WTC11 (cell line): ENCODE data around the gene AP1G1. TPM values are rescaled to one million over a fixed set of nuclear protein-coding genes. Genes with fewer than 3 reads are reported as not detected.

Source experiments
- ATAC-seq: fragments of 200-7000 bp; cut with Tn5 transposase; 2 replicates; pipeline ENCODE4 v1.10.0; 2021; ENCODE audit warnings: mild to moderate bottlenecking, moderate library complexity
- CTCF ChIA-PET: fragments of 300-600 bp; sonication (Branson Sonifier 250); formaldehyde crosslinking; loops from one replicate; lab custom pipeline; 2021; ENCODE audit warnings: antibody characterized with exemption; lab: Charles Lee
- POLR2A ChIA-PET: fragments of 350-600 bp; sonication (Branson Sonifier 250); formaldehyde crosslinking; loops from one replicate; lab custom pipeline; 2021; ENCODE audit warnings: antibody characterized with exemption; lab: Charles Lee
- DNase-seq: peaks from one replicate; pipeline ENCODE4 v3.0.0; 2021; ENCODE audit warnings: low spot score
- H3K27ac Mint-ChIP-seq: 2 replicates; pipeline ENCODE4 v1.8.0; 2021; ENCODE audit warnings: mixed read lengths
- H3K27me3 Mint-ChIP-seq: 2 replicates; pipeline ENCODE4 v1.8.0; 2021; ENCODE audit warnings: low read depth, mild to moderate bottlenecking, moderate library complexity, mixed read lengths
- H3K36me3 Mint-ChIP-seq: 2 replicates; pipeline ENCODE4 v1.8.0; 2021; ENCODE audit warnings: mixed read lengths
- H3K4me1 Mint-ChIP-seq: 2 replicates; pipeline ENCODE4 v1.8.0; 2022; ENCODE audit warnings: mixed read lengths
- H3K4me3 Mint-ChIP-seq: 2 replicates; pipeline ENCODE4 v1.8.0; 2021; ENCODE audit warnings: mild to moderate bottlenecking, moderate library complexity, mixed read lengths
- H3K9me3 Mint-ChIP-seq: 2 replicates; pipeline ENCODE4 v1.8.0; 2021; ENCODE audit warnings: mixed read lengths
- ATF3 ChIP-seq: sonication (generic); formaldehyde crosslinking; conservative IDR thresholded peaks from 2 replicates; pipeline ENCODE4 v1.8.1; 2022; ENCODE audit warnings: mild to moderate bottlenecking, missing genetic modification reagents
- CREM ChIP-seq: sonication (generic); formaldehyde crosslinking; IDR thresholded peaks from 2 replicates; pipeline ENCODE4 v1.8.1; 2022; ENCODE audit warnings: mild to moderate bottlenecking, missing genetic modification reagents, moderate library complexity
- EMX1 ChIP-seq: fragments of 250-450 bp; sonication (Bioruptor Pico); IDR thresholded peaks from 2 replicates; pipeline ENCODE4 v1.8.0; 2021; ENCODE audit warnings: mild to moderate bottlenecking
- ETV6 ChIP-seq: sonication (generic); formaldehyde crosslinking; IDR thresholded peaks from 2 replicates; pipeline ENCODE4 v1.8.1; 2022; ENCODE audit warnings: mild to moderate bottlenecking, missing genetic modification reagents
- FOXP4 ChIP-seq: sonication (generic); formaldehyde crosslinking; IDR thresholded peaks from 2 replicates; pipeline ENCODE4 v1.8.0; 2022; ENCODE audit warnings: mild to moderate bottlenecking, missing genetic modification reagents
- GABPB1 ChIP-seq: sonication (generic); formaldehyde crosslinking; IDR thresholded peaks from 2 replicates; pipeline ENCODE4 v1.8.1; 2023; ENCODE audit warnings: mild to moderate bottlenecking, missing genetic modification reagents
- MAX ChIP-seq: sonication (generic); formaldehyde crosslinking; IDR thresholded peaks from 2 replicates; pipeline ENCODE4 v1.8.0; 2022; ENCODE audit warnings: mild to moderate bottlenecking, missing genetic modification reagents
- MXD4 ChIP-seq: fragments of 250-450 bp; sonication (Bioruptor Pico); IDR thresholded peaks from 2 replicates; pipeline ENCODE4 v1.8.0; 2021; ENCODE audit warnings: mild to moderate bottlenecking, moderate library complexity, borderline replicate concordance
- MYBL2 ChIP-seq: sonication (generic); formaldehyde crosslinking; IDR thresholded peaks from 2 replicates; pipeline ENCODE4 v1.8.1; 2023; ENCODE audit warnings: mild to moderate bottlenecking, moderate library complexity, missing genetic modification reagents
- NR1H2 ChIP-seq: sonication (generic); formaldehyde crosslinking; IDR thresholded peaks from 2 replicates; pipeline ENCODE4 v1.9.0; 2021; ENCODE audit warnings: mild to moderate bottlenecking, moderate library complexity, missing genetic modification reagents
- RELA ChIP-seq: sonication (generic); formaldehyde crosslinking; IDR thresholded peaks from 2 replicates; pipeline ENCODE4 v1.8.1; 2022; ENCODE audit warnings: missing genetic modification reagents, mild to moderate bottlenecking, borderline replicate concordance
- RORB ChIP-seq: fragments of 250-450 bp; sonication (Bioruptor Pico); IDR thresholded peaks from 2 replicates; pipeline ENCODE4 v1.9.0; 2021; ENCODE audit warnings: mild to moderate bottlenecking
- SMAD4 ChIP-seq: sonication (generic); formaldehyde crosslinking; IDR thresholded peaks from 2 replicates; pipeline ENCODE4 v1.8.0; 2022; ENCODE audit warnings: mild to moderate bottlenecking, missing genetic modification reagents
- TEAD4 ChIP-seq: sonication (generic); formaldehyde crosslinking; IDR thresholded peaks from 2 replicates; pipeline ENCODE4 v1.8.0; 2022; ENCODE audit warnings: mild to moderate bottlenecking, missing genetic modification reagents
- ZNF232 ChIP-seq: sonication (generic); formaldehyde crosslinking; IDR thresholded peaks from 2 replicates; pipeline ENCODE4 v1.8.0; 2022; ENCODE audit warnings: mild to moderate bottlenecking, missing genetic modification reagents
- ZNF281 ChIP-seq: sonication (generic); formaldehyde crosslinking; IDR thresholded peaks from 2 replicates; pipeline ENCODE4 v1.8.0; 2023; ENCODE audit warnings: mild to moderate bottlenecking, missing genetic modification reagents
- ZNF416 ChIP-seq: fragments of 250-450 bp; sonication (Bioruptor Pico); IDR thresholded peaks from 2 replicates; pipeline ENCODE4 v1.9.0; 2021; ENCODE audit warnings: mild to moderate bottlenecking, inconsistent platforms
- total RNA-seq: library from RNA; stranded (reverse); gene quantifications from 3 replicates; pipeline ENCODE4 v1.2.3, GENCODE V29; 2021
- TF ChIP-seq, protein P1 (sequence below): sonication (generic); formaldehyde crosslinking; IDR thresholded peaks from 2 replicates; pipeline ENCODE4 v1.8.1; 2022; ENCODE audit warnings: low read depth, mild to moderate bottlenecking, moderate library complexity, missing genetic modification reagents, borderline replicate concordance
- TF ChIP-seq, protein P2 (sequence below): sonication (generic); formaldehyde crosslinking; IDR thresholded peaks from 2 replicates; pipeline ENCODE4 v1.8.1; 2022; ENCODE audit warnings: mild to moderate bottlenecking, moderate library complexity, missing genetic modification reagents
- TF ChIP-seq, protein P3 (sequence below): fragments of 250-450 bp; sonication (Bioruptor Pico); IDR thresholded peaks from 2 replicates; pipeline ENCODE4 v1.9.0; 2021; ENCODE audit warnings: mild to moderate bottlenecking, borderline replicate concordance
- TF ChIP-seq, protein P4 (sequence below): fragments of 250-450 bp; sonication (Bioruptor Pico); IDR thresholded peaks from 2 replicates; pipeline ENCODE4 v2.1.2; 2022; ENCODE audit warnings: mild to moderate bottlenecking, moderate library complexity

Gene AP1G1
- total RNA-seq, 1 experiment from 2014 or later = 72.4 TPM

DNA sequence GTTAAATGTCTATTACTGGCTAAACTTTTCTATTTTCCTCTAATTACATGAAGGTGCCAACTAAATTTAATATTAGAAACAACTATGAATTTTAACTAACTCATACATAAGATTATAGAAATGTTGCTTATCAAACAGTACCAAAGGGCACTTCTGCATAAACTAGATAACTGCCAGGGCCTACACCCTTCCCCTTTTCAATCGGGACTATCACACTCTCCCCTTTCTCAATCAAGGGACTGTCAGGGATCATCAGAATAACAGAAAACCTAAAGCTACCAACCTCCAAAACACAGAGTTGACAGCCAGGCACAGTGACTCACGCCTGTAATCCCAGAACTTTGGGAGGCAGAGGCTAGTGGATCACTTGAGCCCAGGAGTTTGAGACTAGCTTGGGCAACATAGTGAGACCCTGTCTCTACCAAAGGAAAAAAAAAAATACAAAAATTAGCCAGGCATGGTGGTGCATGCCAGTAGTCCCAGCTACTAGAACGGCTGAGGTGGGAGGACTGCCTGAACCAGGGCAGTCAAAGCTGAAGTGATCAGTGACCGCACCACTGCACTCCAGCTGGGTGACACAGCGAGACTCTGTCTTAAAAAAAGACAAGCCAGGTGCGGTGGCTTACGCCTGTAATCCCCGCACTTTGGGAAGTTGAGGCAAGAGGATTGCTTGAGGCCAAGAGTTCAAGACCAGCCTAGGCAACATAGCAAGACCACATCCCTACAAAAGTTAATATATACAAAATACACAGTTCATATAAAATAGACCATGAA lies 80.9 kb downstream of the AP1G1 start (continued):
- TF ChIP-seq, protein P1, sequence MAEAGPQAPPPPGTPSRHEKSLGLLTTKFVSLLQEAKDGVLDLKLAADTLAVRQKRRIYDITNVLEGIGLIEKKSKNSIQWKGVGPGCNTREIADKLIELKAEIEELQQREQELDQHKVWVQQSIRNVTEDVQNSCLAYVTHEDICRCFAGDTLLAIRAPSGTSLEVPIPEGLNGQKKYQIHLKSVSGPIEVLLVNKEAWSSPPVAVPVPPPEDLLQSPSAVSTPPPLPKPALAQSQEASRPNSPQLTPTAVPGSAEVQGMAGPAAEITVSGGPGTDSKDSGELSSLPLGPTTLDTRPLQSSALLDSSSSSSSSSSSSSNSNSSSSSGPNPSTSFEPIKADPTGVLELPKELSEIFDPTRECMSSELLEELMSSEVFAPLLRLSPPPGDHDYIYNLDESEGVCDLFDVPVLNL = no peak
- TF ChIP-seq GABPB1 (CRISPR knock-in tag) (no peak), FOXP4 (CRISPR knock-in tag) (no peak), TEAD4 (CRISPR knock-in tag) (no peak), RELA (CRISPR knock-in tag) (no peak), ETV6 (CRISPR knock-in tag) (no peak), ZNF281 (CRISPR knock-in tag) (no peak), MXD4 (CRISPR knock-in tag) (no peak)

DNA sequence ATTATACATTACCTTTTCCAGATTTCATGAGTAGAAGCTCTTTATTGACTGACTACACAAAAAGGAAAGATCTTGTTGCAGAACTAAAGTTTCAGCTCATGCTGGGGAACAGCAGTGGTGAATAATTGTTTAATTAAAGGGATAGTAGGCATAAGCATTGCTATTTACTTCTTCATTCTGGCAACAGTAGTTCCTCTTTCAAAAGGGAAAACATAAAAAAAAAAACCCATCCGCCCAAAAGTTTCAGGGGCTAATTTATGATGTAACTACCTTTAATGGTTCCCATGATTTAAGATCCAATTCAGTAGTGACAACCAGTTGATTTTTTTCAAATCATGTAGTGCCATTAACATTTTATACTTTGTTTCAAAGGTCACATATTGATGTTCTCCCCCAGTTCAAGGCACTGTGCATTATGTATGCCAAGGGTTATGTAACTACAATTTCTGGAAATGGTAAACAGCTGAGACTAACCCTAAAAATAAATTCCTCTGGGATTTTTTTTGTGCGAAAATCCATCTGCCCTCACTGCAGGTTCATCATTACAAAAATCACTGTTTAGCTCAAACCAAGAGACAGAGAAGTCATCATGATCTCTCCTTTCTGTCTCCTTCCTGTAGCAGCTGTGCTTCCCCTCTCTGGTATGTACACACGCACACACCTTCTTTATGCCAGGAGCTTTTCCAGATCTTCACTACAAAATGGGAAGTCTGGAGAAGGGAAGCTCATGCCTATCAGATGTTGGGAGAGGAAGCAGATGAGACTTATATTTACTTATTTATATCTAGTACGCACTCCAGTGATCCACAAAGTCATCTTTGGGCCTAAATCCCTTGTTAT lies 81.9 kb downstream of the AP1G1 start:
- Mint-ChIP-seq H3K9me3 (no peaks in the 10 kb centered on the region), H3K4me3 (no peak overlapping the region), H3K27me3 (peaks cover 18% of the 10 kb centered on the region), H3K36me3 (peaks cover 8% of the 10 kb centered on the region), H3K4me1 (peaks cover 30% of the 10 kb centered on the region), H3K27ac (0 out of 2 replicates have a peak overlapping the region, but pooled peaks have one; percentile 27)
- DNase-seq = no peak
- ChIA-PET CTCF (no interaction called here), POLR2A (no interaction called here)
- no peak for ATAC-seq
- TF ChIP-seq SMAD4 (CRISPR knock-in tag) (no peak), NR1H2 (CRISPR knock-in tag) (no peak), CREM (CRISPR knock-in tag) (no peak), MYBL2 (CRISPR knock-in tag) (no peak), ZNF416 (no peak), RORB (CRISPR knock-in tag) (no peak), MAX (CRISPR knock-in tag) (no peak), ATF3 (CRISPR knock-in tag) (no peak), ZNF232 (CRISPR knock-in tag) (no peak), EMX1 (no peak)
- TF ChIP-seq, protein P2, sequence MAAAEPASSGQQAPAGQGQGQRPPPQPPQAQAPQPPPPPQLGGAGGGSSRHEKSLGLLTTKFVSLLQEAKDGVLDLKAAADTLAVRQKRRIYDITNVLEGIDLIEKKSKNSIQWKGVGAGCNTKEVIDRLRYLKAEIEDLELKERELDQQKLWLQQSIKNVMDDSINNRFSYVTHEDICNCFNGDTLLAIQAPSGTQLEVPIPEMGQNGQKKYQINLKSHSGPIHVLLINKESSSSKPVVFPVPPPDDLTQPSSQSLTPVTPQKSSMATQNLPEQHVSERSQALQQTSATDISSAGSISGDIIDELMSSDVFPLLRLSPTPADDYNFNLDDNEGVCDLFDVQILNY (CRISPR knock-in tag) = no peak
- TF ChIP-seq, protein P3, sequence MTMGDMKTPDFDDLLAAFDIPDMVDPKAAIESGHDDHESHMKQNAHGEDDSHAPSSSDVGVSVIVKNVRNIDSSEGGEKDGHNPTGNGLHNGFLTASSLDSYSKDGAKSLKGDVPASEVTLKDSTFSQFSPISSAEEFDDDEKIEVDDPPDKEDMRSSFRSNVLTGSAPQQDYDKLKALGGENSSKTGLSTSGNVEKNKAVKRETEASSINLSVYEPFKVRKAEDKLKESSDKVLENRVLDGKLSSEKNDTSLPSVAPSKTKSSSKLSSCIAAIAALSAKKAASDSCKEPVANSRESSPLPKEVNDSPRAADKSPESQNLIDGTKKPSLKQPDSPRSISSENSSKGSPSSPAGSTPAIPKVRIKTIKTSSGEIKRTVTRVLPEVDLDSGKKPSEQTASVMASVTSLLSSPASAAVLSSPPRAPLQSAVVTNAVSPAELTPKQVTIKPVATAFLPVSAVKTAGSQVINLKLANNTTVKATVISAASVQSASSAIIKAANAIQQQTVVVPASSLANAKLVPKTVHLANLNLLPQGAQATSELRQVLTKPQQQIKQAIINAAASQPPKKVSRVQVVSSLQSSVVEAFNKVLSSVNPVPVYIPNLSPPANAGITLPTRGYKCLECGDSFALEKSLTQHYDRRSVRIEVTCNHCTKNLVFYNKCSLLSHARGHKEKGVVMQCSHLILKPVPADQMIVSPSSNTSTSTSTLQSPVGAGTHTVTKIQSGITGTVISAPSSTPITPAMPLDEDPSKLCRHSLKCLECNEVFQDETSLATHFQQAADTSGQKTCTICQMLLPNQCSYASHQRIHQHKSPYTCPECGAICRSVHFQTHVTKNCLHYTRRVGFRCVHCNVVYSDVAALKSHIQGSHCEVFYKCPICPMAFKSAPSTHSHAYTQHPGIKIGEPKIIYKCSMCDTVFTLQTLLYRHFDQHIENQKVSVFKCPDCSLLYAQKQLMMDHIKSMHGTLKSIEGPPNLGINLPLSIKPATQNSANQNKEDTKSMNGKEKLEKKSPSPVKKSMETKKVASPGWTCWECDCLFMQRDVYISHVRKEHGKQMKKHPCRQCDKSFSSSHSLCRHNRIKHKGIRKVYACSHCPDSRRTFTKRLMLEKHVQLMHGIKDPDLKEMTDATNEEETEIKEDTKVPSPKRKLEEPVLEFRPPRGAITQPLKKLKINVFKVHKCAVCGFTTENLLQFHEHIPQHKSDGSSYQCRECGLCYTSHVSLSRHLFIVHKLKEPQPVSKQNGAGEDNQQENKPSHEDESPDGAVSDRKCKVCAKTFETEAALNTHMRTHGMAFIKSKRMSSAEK (CRISPR knock-in tag) = no peak
- TF ChIP-seq, protein P4, sequence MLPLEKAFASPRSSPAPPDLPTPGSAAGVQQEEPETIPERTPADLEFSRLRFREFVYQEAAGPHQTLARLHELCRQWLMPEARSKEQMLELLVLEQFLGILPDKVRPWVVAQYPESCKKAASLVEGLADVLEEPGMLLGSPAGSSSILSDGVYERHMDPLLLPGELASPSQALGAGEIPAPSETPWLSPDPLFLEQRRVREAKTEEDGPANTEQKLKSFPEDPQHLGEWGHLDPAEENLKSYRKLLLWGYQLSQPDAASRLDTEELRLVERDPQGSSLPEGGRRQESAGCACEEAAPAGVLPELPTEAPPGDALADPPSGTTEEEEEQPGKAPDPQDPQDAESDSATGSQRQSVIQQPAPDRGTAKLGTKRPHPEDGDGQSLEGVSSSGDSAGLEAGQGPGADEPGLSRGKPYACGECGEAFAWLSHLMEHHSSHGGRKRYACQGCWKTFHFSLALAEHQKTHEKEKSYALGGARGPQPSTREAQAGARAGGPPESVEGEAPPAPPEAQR (CRISPR knock-in tag) = no peak
